Stimulated activated memory B cell treated with anti-CD40 and anti-IgM and Interleukin-4, amounts not matched to agents 10 μg/mL and 1 μg/mL and 100 μg/mL, for 72 hours (primary cell): ENCODE data around the gene CYBA.

Experiments used
- ATAC-seq: fragments of 150-1000 bp; cut with Tn5 transposase; 2 replicates; pipeline ENCODE4 v1.10.0; 2021
- H3K27ac Mint-ChIP-seq: one replicate; pipeline ENCODE4 v1.8.0; 2022; ENCODE audit warnings: mild to moderate bottlenecking, mixed read lengths
- H3K27me3 Mint-ChIP-seq: one replicate; pipeline ENCODE4 v1.8.0; 2022; ENCODE audit warnings: mixed read lengths
- H3K36me3 Mint-ChIP-seq: one replicate; pipeline ENCODE4 v1.8.0; 2022; ENCODE audit warnings: mixed read lengths
- H3K4me1 Mint-ChIP-seq: one replicate; pipeline ENCODE4 v1.8.0; 2022; ENCODE audit warnings: mixed read lengths
- H3K4me3 Mint-ChIP-seq: one replicate; pipeline ENCODE4 v1.8.0; 2022; ENCODE audit warnings: mild to moderate bottlenecking, moderate library complexity, mixed read lengths
- H3K9me3 Mint-ChIP-seq: one replicate; pipeline ENCODE4 v1.8.0; 2022; ENCODE audit warnings: mixed read lengths

The CYBA gene

DNA sequence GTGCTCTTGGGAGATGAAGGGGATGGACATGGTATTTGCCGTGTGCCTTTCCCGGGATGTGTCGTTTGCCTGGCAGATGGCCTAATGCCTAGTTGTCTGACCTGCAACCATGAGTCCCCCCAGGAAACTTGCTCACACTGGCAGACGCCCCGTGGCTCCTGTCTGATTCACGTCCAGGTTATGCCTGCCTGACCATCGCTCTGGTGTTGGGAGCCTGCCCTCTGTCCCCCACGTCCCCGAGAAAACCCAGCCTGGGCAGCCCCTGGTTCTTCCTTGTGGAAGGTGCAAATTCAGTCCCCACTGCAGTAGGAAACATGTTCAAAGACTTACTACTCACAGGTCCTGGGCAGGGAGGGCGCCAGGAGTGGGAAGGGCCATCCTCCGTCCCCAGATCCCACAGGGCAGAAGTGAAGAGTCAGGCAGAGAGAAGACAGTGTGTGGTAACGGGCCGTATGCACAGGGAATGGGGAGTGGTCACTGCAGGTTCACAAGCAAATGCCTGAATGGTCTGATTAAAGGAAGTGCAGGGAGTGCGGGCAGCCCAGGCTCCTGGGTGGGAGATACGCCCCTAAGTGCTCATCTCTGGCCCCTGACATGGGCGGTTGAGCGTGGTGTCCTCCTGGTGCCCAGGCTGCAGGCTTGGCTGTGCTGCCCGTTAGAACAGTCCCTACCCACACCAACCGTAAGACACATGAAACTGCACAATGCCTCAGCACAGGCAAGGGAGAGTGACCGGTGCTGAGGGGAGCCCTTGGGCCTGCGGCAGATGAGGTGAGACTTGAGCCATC lies 39.7 kb upstream of the CYBA start:
- H3K9me3 Mint-ChIP-seq = no peaks in the 10 kb centered on the region
- peak overlapping the region; percentile 39 for H3K4me3 Mint-ChIP-seq
- no peak for ATAC-seq
- H3K27ac Mint-ChIP-seq = peak overlapping the region; percentile 59
- peaks cover 43% of the 10 kb centered on the region for H3K4me1 Mint-ChIP-seq
- H3K27me3 Mint-ChIP-seq = no peaks in the 10 kb centered on the region
- H3K36me3 Mint-ChIP-seq = no peaks in the 10 kb centered on the region

GRCh38 chr16:88688013-88688778 lies 37.3 kb upstream of the CYBA start:
- H3K27me3 Mint-ChIP-seq = no peaks in the 10 kb centered on the region
- no peak for ATAC-seq
- H3K27ac Mint-ChIP-seq = no peak overlapping the region
- peaks cover 56% of the 10 kb centered on the region for H3K4me1 Mint-ChIP-seq
- H3K36me3 Mint-ChIP-seq = no peaks in the 10 kb centered on the region
- no peak overlapping the region for H3K4me3 Mint-ChIP-seq
- no peaks in the 10 kb centered on the region for H3K9me3 Mint-ChIP-seq

DNA sequence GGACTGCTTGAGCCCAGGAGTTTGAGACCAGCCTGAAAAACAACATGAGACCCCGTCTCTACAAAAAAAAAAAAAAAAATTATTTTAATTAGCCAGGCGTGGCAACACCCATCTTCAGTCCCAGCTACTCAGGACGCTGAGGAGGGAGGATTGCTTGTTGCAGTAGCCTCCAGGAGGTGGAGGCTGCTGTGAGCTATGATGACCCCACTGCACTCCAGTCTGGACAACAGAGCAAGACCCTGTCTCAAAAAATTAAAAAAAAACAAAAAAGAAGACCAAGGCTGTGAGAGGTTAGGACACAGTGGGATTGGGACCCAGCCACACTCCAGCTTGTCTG lies 36.8 kb upstream of the CYBA start:
- ATAC-seq = no peak
- Mint-ChIP-seq H3K4me1 (peaks cover 57% of the 10 kb centered on the region), H3K27ac (no peak overlapping the region)

GRCh38 chr16:88687254-88687576 lies 36.4 kb upstream of the CYBA start:
- no peaks in the 10 kb centered on the region for H3K9me3 Mint-ChIP-seq
- H3K27ac Mint-ChIP-seq = no peak overlapping the region
- H3K4me3 Mint-ChIP-seq = no peak overlapping the region
- H3K36me3 Mint-ChIP-seq = no peaks in the 10 kb centered on the region
- no peaks in the 10 kb centered on the region for H3K27me3 Mint-ChIP-seq
- peaks cover 57% of the 10 kb centered on the region for H3K4me1 Mint-ChIP-seq
- no peak for ATAC-seq

More for the DNA sequence above, 36.8 kb upstream of the CYBA start:
- Mint-ChIP-seq H3K9me3 (no peaks in the 10 kb centered on the region), H3K36me3 (no peaks in the 10 kb centered on the region), H3K27me3 (no peaks in the 10 kb centered on the region), H3K4me3 (no peak overlapping the region)

DNA sequence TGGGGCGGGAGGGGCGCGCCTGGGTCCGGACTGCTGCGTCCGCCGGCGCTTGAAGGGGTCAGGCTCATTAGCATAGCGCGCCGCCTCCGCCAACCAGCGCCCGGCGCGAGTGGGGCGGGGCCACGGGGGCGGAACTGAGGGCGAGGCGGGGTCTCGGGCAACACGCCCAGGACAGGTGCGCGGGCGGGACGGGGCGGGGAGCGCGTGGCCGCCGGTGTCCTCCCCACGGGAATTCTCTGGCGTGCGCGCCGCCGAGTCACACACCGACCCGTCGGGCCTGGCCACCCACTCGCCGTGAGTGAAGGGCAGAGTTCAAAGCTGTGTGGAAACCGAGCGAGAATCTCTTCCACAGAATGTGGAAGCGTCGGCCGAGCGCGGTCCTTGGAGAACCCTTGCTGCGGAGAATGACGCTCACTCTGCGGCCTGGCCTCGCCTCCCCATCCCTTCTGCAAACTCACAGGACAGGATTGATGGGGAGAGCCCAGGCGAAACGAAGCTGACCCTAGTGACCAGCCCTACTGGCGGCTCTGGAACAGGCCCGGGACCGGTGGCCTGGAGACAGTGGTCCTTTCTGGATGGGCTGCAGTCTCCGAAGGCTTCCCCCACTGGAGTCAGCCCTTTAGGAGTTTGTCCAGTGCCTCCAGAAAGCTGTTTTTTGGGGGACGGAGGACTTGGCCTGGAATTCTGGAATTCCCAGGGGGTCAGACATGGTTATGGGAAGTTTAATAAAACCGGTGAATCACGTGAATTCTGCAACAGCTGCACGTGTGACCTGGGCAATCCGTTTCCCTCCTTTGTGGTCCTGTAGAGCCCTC lies 35.8 kb upstream of the CYBA start, which contains the start of gene SNAI3:
Gene SNAI3, minus strand, starts transcription at position 69 of the 815 bp plus-strand sequence. CDS start 101 bp downstream, outside the sequence.
- H3K9me3 Mint-ChIP-seq = no peaks in the 10 kb centered on the region
- no peaks in the 10 kb centered on the region for H3K36me3 Mint-ChIP-seq
- H3K27ac Mint-ChIP-seq = peak within 1 kb of the TSS; percentile 67
- H3K4me1 Mint-ChIP-seq = peaks cover 57% of the 10 kb centered on the region
- peak; percentile 84 for ATAC-seq
- H3K27me3 Mint-ChIP-seq = no peaks in the 10 kb centered on the region
- H3K4me3 Mint-ChIP-seq = peak within 1 kb of the TSS; percentile 84

- no peaks in the 10 kb centered on the region for H3K36me3 Mint-ChIP-seq
- peak overlapping the region; percentile 84 for H3K4me3 Mint-ChIP-seq
- no peaks in the 10 kb centered on the region for H3K9me3 Mint-ChIP-seq
- peaks cover 57% of the 10 kb centered on the region for H3K4me1 Mint-ChIP-seq
- no peaks in the 10 kb centered on the region for H3K27me3 Mint-ChIP-seq
- peak overlapping the region; percentile 67 for H3K27ac Mint-ChIP-seq
- peak; percentile 34 for ATAC-seq
Observed at GRCh38 chr16:88686062-88686438, 35.2 kb upstream of the CYBA start.

DNA sequence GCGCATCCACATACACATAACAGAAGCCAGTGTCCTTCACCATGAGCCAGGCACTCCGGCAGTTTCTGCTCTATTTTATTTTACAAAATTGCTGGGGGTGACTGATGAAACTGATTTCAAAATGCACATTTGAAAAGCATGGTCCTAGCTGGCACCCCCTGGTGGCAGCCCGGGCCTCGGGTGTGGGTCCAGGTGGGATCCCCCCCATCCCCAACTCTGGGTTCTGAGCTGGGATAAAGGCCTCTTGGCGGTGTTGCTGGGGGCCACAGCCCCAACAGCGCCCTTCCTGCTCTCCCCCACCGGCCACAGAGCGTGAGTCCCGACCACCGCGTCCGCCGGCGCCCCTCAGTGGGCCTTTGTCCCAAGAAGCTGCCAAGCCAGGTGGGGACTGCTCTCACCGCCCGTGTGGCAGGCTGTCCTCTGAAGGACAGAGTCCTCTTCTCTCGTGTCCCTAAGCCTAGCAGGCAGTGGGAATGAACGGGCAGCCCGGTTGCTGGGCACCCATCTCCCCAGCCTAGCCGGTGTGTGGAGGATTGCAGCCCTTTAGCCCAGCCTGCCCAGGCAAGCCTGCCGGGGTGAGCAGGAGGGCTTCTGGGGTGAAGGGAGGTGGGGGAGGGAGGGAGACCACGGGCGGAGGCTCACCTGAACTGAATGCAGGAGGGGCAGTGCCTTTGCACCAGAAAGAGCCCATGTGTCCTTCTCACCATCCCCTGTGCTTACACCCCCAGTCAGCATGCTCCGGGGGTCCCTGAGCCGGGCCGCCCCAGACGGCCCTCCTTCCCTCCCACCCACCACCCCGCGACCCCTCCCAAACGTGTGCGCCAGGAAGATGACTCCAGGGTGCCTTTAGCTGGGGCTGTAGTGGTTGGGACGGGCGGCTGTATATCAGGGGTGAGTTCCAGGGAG lies 34.6 kb upstream of the CYBA start:
- no peak for ATAC-seq

DNA sequence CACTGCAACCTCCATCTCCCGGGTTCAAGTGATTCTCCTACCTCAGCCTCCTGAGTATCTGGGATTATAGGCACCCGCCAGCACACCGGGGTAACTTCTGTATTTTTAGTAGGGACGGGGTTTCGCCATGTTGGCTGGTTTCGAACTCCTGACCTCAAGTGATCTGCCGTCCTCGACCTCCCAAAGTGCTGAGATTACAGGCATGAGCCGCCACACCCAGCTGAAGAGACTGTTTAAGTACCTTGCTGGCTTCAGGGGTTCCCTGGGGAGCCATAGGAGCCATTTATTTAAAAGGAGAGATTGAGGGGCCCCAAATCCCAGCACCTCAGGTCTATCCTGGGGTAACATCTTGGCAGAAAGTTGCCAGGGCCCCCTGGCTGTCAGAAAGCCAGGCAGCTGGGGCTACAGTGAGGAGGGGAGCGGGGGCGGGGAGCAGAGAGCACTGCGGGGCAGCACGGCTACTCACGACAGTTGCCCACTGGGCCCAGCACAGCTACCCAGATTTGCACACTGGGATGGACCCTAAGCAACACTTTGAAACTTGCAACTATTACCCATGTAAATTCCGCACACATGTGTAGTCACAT lies 33.8 kb upstream of the CYBA start:
- ATAC-seq = no peak
- Mint-ChIP-seq H3K27ac (peak overlapping the region; percentile 40), H3K4me3 (peak overlapping the region; percentile 41), H3K9me3 (no peaks in the 10 kb centered on the region), H3K4me1 (peaks cover 58% of the 10 kb centered on the region), H3K36me3 (no peaks in the 10 kb centered on the region), H3K27me3 (no peaks in the 10 kb centered on the region)

More for the DNA sequence above, 34.6 kb upstream of the CYBA start:
- peak overlapping the region; percentile 67 for H3K27ac Mint-ChIP-seq
- no peaks in the 10 kb centered on the region for H3K27me3 Mint-ChIP-seq
- peaks cover 58% of the 10 kb centered on the region for H3K4me1 Mint-ChIP-seq
- peak overlapping the region; percentile 84 for H3K4me3 Mint-ChIP-seq
- no peaks in the 10 kb centered on the region for H3K9me3 Mint-ChIP-seq
- H3K36me3 Mint-ChIP-seq = no peaks in the 10 kb centered on the region

- no peaks in the 10 kb centered on the region for H3K9me3 Mint-ChIP-seq
- no peaks in the 10 kb centered on the region for H3K27me3 Mint-ChIP-seq
- peak; percentile 90 for ATAC-seq
- H3K4me1 Mint-ChIP-seq = peaks cover 51% of the 10 kb centered on the region
- peak overlapping the region; percentile 79 for H3K4me3 Mint-ChIP-seq
- H3K36me3 Mint-ChIP-seq = no peaks in the 10 kb centered on the region
- peak overlapping the region; percentile 99 for H3K27ac Mint-ChIP-seq
Observed at GRCh38 chr16:88681709-88682451, 31.0 kb upstream of the CYBA start.

DNA sequence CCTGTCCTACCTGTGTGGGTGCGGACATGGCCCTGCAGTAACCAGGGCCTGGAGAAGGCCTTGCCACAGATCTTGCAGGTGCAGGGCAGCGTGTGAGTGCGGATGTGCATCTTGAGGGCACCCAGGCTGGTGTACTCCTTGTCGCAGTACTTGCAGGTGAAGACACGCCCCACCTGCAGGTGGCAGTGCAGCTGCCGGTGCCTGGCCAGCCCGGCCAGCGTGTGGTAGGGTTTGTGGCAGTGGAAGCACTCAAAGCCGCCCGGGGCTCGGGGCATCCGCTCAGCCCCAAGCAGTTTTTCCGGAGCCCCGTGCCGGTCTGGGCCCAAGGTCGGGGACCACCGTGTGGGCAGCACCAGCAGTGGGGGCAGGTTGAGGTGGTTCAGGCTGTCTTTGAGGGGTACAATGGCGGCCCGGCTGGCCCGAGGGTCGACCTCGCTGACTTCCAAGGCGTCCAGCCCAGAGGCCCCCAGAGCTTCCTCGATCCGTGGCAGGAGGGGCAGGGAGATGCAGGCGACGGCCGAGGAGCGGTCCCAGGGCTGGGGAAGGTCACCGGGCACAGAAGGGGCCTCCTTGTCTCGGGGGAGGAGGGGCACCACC lies 30.3 kb upstream of the CYBA start:
- Mint-ChIP-seq H3K4me1 (peaks cover 51% of the 10 kb centered on the region), H3K36me3 (no peaks in the 10 kb centered on the region)
- ATAC-seq = peak; percentile 73

DNA sequence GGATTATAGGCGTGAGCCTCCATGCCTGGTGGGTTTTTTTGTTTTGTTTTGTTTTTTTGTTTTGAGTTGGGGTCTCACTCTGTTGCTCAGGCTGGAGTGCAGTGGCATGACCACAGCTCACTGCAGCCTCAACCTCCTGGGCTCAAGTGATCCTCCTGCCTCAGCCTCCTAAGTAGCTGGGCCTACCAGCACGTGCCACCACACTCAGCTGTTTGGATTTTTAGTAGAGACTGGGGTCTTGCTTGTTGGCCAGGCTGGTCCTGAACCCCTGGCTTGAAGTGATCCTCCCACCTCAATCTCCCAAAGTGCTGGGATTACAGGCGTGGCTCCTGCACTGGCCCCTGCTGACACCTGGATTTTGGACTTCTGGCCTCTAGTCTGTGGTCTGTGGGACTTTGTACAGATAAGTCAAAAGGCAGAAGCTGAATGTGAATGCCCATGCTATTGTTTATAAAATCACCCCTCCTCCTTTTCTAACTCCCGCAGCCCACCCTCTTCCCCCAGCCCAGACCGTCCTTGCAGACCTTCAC lies 29.8 kb upstream of the CYBA start:
- H3K27ac Mint-ChIP-seq = peak overlapping the region; percentile 99
- H3K36me3 Mint-ChIP-seq = no peaks in the 10 kb centered on the region
- no peaks in the 10 kb centered on the region for H3K27me3 Mint-ChIP-seq
- H3K4me3 Mint-ChIP-seq = peak overlapping the region; percentile 79
- no peaks in the 10 kb centered on the region for H3K9me3 Mint-ChIP-seq
- peaks cover 50% of the 10 kb centered on the region for H3K4me1 Mint-ChIP-seq
- no peak for ATAC-seq

More for the DNA sequence above, 30.3 kb upstream of the CYBA start:
- H3K27me3 Mint-ChIP-seq = no peaks in the 10 kb centered on the region
- H3K9me3 Mint-ChIP-seq = no peaks in the 10 kb centered on the region
- H3K4me3 Mint-ChIP-seq = peak overlapping the region; percentile 79
- H3K27ac Mint-ChIP-seq = peak overlapping the region; percentile 99

DNA sequence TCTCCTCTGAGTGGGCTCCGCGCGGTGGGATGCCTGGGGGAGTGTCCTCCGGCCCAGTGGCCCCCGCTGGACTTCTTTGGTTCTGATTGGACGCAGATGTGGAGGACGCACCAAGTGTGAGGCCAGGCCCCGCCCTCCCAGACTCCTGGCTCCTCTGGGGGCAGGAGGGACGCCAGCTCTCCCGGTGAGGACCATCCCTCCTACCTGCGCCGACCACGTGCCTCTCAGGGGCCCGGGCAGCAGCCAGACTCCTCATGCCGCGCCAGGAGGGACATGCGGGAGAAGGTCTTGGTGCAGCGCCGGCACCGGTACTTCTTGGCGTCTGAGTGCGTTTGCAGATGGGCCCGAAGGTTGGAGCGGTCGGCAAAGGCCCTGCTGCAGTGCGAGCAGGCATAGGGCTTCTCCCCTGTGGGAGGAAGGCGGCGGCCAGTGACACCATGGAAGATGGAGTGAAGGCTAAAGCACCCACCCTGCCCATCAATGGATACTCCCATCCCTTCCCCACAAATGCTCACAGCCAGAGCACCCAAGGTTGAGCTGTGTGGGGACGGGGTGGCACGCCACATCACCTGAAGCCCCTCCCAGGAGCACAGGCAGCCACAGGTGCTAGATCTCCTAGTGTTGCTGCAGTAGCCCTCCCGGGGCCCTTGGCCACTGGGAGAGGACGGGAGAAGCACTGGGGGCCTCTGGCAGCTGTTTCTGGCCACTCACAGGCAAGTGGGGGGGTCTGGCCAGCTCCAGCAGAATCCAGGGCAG lies 27.5 kb upstream of the CYBA start:
- no peak for ATAC-seq
- Mint-ChIP-seq H3K4me1 (peaks cover 37% of the 10 kb centered on the region), H3K27ac (no peak overlapping the region), H3K27me3 (no peaks in the 10 kb centered on the region), H3K36me3 (peaks cover 10% of the 10 kb centered on the region), H3K9me3 (no peaks in the 10 kb centered on the region), H3K4me3 (no peak overlapping the region)

DNA sequence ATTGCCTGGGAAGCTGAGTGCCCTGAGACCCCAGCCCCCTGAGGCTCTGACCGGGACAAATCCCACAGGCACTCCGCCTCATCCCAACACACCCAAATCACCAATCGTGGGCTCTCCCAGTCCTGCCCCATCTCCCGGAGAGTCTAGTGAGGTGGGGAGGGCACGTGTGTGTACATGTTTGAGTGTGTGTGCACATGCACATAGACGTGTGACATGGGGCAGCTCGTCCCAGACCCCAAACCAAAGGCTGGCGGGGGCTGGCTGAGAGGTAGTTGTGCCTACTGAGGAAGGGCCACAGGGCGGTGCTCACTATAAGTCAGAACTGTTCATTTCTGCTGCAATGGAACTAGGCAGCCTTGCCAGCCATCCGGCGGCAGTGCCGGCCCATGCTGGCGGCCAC lies 26.9 kb upstream of the CYBA start:
- peaks cover 31% of the 10 kb centered on the region for H3K4me1 Mint-ChIP-seq
- ATAC-seq = no peak
- H3K27ac Mint-ChIP-seq = no peak overlapping the region
- H3K36me3 Mint-ChIP-seq = peaks cover 14% of the 10 kb centered on the region
- H3K9me3 Mint-ChIP-seq = no peaks in the 10 kb centered on the region
- H3K4me3 Mint-ChIP-seq = no peak overlapping the region
- no peaks in the 10 kb centered on the region for H3K27me3 Mint-ChIP-seq
